Adipocyte (in vitro differentiated cells): ENCODE data around the gene NCF4.

Source experiments
- DNase-seq: peaks from one replicate; pipeline ENCODE4 v3.0.0-alpha.2; 2015; ENCODE audit warnings: low read depth
- H3K27me3 ChIP-seq: replicated peaks from 2 replicates; pipeline ENCODE4 v1.7.0; 2013; ENCODE audit warnings: mild to moderate bottlenecking, low read length, moderate library complexity; ENCODE audit not compliant: control insufficient read depth, insufficient read depth
- H3K36me3 ChIP-seq: 2 replicates; pipeline ENCODE4 v1.7.0; 2013; ENCODE audit warnings: low read length, mild to moderate bottlenecking, moderate library complexity; ENCODE audit not compliant: control insufficient read depth, insufficient read depth, severe bottlenecking
- H3K4me1 ChIP-seq: 2 replicates; pipeline ENCODE4 v1.7.0; 2013; ENCODE audit warnings: mild to moderate bottlenecking, low read length, moderate library complexity; ENCODE audit not compliant: control insufficient read depth, insufficient read depth
- H3K4me3 ChIP-seq: 2 replicates; pipeline ENCODE4 v1.7.0; 2013; ENCODE audit warnings: mild to moderate bottlenecking, low read length, moderate library complexity
- H3K9ac ChIP-seq: 2 replicates; pipeline ENCODE4 v1.7.0; 2013; ENCODE audit warnings: mild to moderate bottlenecking, low read length, moderate library complexity
- H3K9me3 ChIP-seq: 2 replicates; pipeline ENCODE4 v1.7.0; 2013; ENCODE audit warnings: mild to moderate bottlenecking, low read length, moderate library complexity; ENCODE audit not compliant: control insufficient read depth

The NCF4 gene

GRCh38 chr22:36901411-36902142 is 40.8 kb downstream of the NCF4 start:
- Histone ChIP-seq H3K4me3 (no peak overlapping the region), H3K9ac (no peak overlapping the region), H3K9me3 (peaks cover 37% of the 10 kb centered on the region), H3K27me3 (peaks cover 53% of the 10 kb centered on the region), H3K4me1 (no peaks in the 10 kb centered on the region), H3K36me3 (no peaks in the 10 kb centered on the region)
- no peak for DNase-seq

DNA sequence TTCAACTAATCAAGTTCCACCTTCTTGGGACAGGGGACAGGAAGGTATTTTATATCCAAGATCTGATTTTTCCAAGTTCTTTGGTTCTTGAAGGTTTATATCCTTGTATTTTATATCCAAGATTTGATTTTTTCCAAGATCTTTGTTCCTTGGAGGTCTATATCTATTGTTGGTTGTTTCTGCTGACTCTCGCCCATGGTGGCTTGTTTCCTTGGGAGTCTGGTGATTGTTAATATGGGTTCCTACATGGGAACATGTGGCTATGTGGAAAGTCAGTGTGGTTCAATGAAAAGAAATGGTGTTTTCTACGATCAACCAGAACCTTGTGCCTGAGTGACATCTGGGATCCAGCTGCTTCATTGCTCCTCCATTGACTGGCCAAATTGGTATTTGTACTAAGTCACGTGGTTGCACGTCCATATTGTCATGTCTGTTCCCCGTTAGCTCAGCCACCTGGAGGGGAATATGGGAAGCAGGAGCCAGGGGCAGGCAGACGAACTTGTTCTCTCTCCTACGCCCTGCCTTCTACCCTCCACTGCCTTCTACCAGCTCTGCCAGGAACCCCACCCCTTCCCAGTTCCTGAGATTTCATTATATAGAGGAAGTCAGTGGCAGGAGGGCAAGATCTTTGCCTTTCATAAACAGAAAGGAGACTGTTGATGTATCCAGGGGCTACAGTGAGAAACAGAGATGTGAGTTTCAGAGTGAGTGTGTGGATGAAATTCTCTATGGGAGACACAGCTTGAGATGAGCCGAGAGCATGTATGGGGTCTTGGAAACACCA is 41.5 kb downstream of the NCF4 start:
- peaks cover 48% of the 10 kb centered on the region for H3K27me3 ChIP-seq
- H3K4me1 ChIP-seq = no peaks in the 10 kb centered on the region
- no peaks in the 10 kb centered on the region for H3K36me3 ChIP-seq
- H3K9ac ChIP-seq = no peak overlapping the region
- DNase-seq = no peak
- peaks cover 37% of the 10 kb centered on the region for H3K9me3 ChIP-seq
- H3K4me3 ChIP-seq = no peak overlapping the region

DNA sequence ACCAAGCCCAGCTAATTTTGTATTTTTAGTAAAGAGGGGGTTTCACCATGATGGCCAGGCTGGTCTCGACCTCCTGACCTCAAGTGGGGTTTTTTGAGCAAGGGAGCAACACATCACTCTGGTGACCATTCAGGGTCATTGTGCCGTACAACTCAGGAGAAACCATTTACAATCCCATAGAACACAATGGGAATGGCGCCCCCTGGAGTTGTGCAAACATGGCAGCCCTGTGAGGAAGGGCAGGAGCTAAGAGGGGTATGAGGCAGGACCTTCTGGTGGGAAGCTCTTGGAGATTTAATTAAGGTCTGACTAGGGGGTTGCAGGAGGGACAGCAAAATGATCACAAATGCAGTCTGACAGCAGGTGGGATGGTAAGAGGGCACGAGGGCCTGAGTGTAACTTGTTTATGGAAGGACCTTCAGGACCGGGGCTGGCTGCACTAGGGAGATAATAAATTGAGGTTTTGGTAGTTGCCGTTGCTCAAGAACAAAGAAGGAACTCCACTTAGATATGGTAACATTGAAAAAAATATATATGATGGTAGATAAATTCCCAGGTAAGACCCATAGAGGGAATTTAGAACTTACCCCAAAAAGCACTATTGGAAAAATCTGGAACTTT is 43.6 kb downstream of the NCF4 start:
- peaks cover 47% of the 10 kb centered on the region for H3K27me3 ChIP-seq
- H3K9me3 ChIP-seq = peaks cover 18% of the 10 kb centered on the region
- no peaks in the 10 kb centered on the region for H3K36me3 ChIP-seq
- no peak overlapping the region for H3K4me3 ChIP-seq
- H3K4me1 ChIP-seq = no peaks in the 10 kb centered on the region
- H3K9ac ChIP-seq = no peak overlapping the region
- DNase-seq = no peak

- DNase-seq = no peak
- Histone ChIP-seq H3K27me3 (peaks cover 31% of the 10 kb centered on the region), H3K4me1 (no peaks in the 10 kb centered on the region), H3K9ac (no peak overlapping the region), H3K9me3 (peaks cover 2% of the 10 kb centered on the region), H3K4me3 (no peak overlapping the region), H3K36me3 (no peaks in the 10 kb centered on the region)
Observed at GRCh38 chr22:36907253-36908195, 46.7 kb downstream of the NCF4 start.

GRCh38 chr22:36910461-36910860 is 49.7 kb downstream of the NCF4 start:
- Histone ChIP-seq H3K4me3 (no peak overlapping the region), H3K9me3 (no peaks in the 10 kb centered on the region), H3K4me1 (no peaks in the 10 kb centered on the region), H3K9ac (no peak overlapping the region), H3K36me3 (no peaks in the 10 kb centered on the region), H3K27me3 (peaks cover 30% of the 10 kb centered on the region)
- DNase-seq = no peak

- Histone ChIP-seq H3K9ac (no peak overlapping the region), H3K4me1 (no peaks in the 10 kb centered on the region), H3K27me3 (peaks cover 35% of the 10 kb centered on the region), H3K9me3 (no peaks in the 10 kb centered on the region), H3K36me3 (no peaks in the 10 kb centered on the region), H3K4me3 (no peak overlapping the region)
- peak; percentile 34 for DNase-seq
Observed at GRCh38 chr22:36911887-36912661, 51.3 kb downstream of the NCF4 start.

GRCh38 chr22:36912694-36913426 is 52.1 kb downstream of the NCF4 start:
- no peaks in the 10 kb centered on the region for H3K36me3 ChIP-seq
- no peak overlapping the region for H3K4me3 ChIP-seq
- no peaks in the 10 kb centered on the region for H3K9me3 ChIP-seq
- H3K4me1 ChIP-seq = no peaks in the 10 kb centered on the region
- H3K9ac ChIP-seq = no peak overlapping the region
- DNase-seq = no peak
- peaks cover 33% of the 10 kb centered on the region for H3K27me3 ChIP-seq

- Histone ChIP-seq H3K9ac (no peak within 1 kb of the TSS), H3K27me3 (peaks cover 29% of the 10 kb centered on the region), H3K4me1 (no peaks in the 10 kb centered on the region), H3K36me3 (no peaks in the 10 kb centered on the region), H3K9me3 (peaks cover 5% of the 10 kb centered on the region), H3K4me3 (no peak within 1 kb of the TSS)
- no peak for DNase-seq
Observed at GRCh38 chr22:36913427-36914389, 52.9 kb downstream of the NCF4 start, which contains the start of gene CSF2RB. Gene CSF2RB, plus strand, starts transcription at chr22:36913628. Its CDS starts 8,580 bp downstream, at chr22:36922208.

DNA sequence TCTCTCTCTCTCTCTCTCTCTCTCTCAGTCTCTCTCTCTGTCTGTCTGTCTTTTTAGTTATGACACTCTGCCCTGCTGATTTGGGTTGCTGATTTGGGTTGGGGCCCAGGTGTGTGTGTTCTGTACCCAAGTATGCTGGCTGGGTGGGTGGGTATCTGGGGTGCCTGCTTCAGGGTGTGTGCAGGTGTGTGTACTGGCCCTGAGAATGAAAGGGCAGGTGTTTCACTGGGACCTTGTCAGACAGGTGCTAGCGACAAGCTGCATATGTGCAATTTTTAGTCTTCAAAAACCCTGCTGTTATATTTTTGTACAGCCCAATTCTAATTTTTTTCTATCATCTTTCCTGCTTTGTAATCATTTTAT is 53.6 kb downstream of the NCF4 start:
- Histone ChIP-seq H3K27me3 (peaks cover 29% of the 10 kb centered on the region), H3K9me3 (peaks cover 9% of the 10 kb centered on the region), H3K4me1 (no peaks in the 10 kb centered on the region), H3K4me3 (no peak overlapping the region), H3K36me3 (no peaks in the 10 kb centered on the region), H3K9ac (no peak overlapping the region)
- no peak for DNase-seq
